Body of pancreas (tissue), 4 donors: ENCODE data around the gene SPATA16. TPM values are rescaled to one million over a fixed set of nuclear protein-coding genes. Genes with fewer than 3 reads are reported as not detected.

Experiments used
- ATAC-seq: fragments of 150-250 bp; one replicate; pipeline ENCODE4 v1.9.1; 2016
- DNase-seq, 4 donors: peaks; one replicate each; pipeline ENCODE4 v3.0.0-alpha.2; 2019
- H3K27ac ChIP-seq, 4 donors: fragments of 200-600 bp; sonication (generic); 1 replicate in 3 of 4; 2 replicates in 1 of 4; pipeline versions ENCODE4 v1.5.1 to v1.6.1; 2016 to 2019; ENCODE audit warnings: mild to moderate bottlenecking in 1 of 4, mixed read lengths in 1 of 4, moderate library complexity in 1 of 4
- H3K27me3 ChIP-seq, 2 donors: fragments of 200-600 bp; sonication (generic); one replicate each; pipeline ENCODE4 v1.6.0; 2016; ENCODE audit warnings: mild to moderate bottlenecking in 1 of 2
- H3K36me3 ChIP-seq, 2 donors: fragments of 200-600 bp; sonication (generic); replicated peaks in 1 of 2; 2 replicates each; pipeline ENCODE4 v1.5.1; 2016; ENCODE audit warnings: low read depth in 2 of 2; ENCODE audit not compliant: insufficient read depth in 1 of 2
- H3K4me1 ChIP-seq: fragments of 200-600 bp; sonication (generic); one replicate; pipeline ENCODE4 v1.6.0; 2016
- H3K4me3 ChIP-seq, 2 donors: fragments of 200-600 bp; sonication (generic); 1 replicate in 1 of 2; 2 replicates in 1 of 2; pipeline ENCODE4 v1.5.1; 2016 to 2019
- H3K9me3 ChIP-seq, 3 donors: fragments of 200-600 bp; sonication (generic); 1 replicate in 2 of 3; 2 replicates in 1 of 3; pipeline ENCODE4 v1.5.1; 2016
- CTCF ChIP-seq, 7 experiments: fragments of 450-650 bp in 4 of 7; fragments of 200-600 bp in 3 of 7; sonication (generic) in 3 of 7; IDR thresholded peaks; one replicate each; pipeline ENCODE4 v1.5.1; 2016 to 2019; ENCODE audit warnings: antibody characterized with exemption in 7 of 7
- POLR2A ChIP-seq, 3 donors: fragments of 450-650 bp; IDR thresholded peaks; one replicate each; pipeline ENCODE4 v1.6.1; 2016; ENCODE audit warnings: antibody characterized with exemption in 3 of 3, mild to moderate bottlenecking in 2 of 3
- WGBS, 2 donors: methylation state at CpG; one replicate each; pipeline ENCODE4 v1.1.5; 2017; 5-methylcytosine and 5-hydroxymethylcytosine counted together
- intact Hi-C: fragments of 100-400 bp; cut with DNase I; formaldehyde crosslinking; loops from one replicate; pipeline ENCODE4 v1.15.1; 2023
- total RNA-seq, 2 donors: library from RNA; depleted of rRNA; stranded (reverse); fragments of >200 nt; gene quantifications; one replicate each; pipeline ENCODE4 v1.1.0, GENCODE V29; 2016

Gene SPATA16
- total RNA-seq, 2 donors from 2014 or later: not detected

- no peaks in the 10 kb centered on the region for H3K27me3 ChIP-seq
- no peaks in the 10 kb centered on the region for H3K9me3 ChIP-seq
- H3K4me1 ChIP-seq: no peaks in the 10 kb centered on the region
- H3K4me3 ChIP-seq: no peak overlapping the region
- intact Hi-C loops: no loop called here
- no peak for DNase-seq
- ATAC-seq: no peak
- H3K27ac ChIP-seq: no peak overlapping the region
- TF ChIP-seq POLR2A (IDR thresholded peaks at IDR 0.05): no peak
- TF ChIP-seq CTCF (IDR thresholded peaks at IDR 0.05): no peak
- WGBS, 2 donors: 49 to 50% methylated on average over 4 of the region's 4 CpGs
- H3K36me3 ChIP-seq: no peaks in the 10 kb centered on the region
Measured at GRCh38 chr3:173109143-173109542, 31.9 kb downstream of the SPATA16 start.

- no peak for ATAC-seq
- WGBS, 2 donors: 59 to 73% methylated on average over 1 of the region's 1 CpG
- no peak overlapping the region for H3K4me3 ChIP-seq
- no peaks in the 10 kb centered on the region for H3K36me3 ChIP-seq
- H3K9me3 ChIP-seq: peaks cover 0 to 6% (median 0%) of the 10 kb centered on the region in 3 donors
- TF ChIP-seq POLR2A (IDR thresholded peaks at IDR 0.05) (no peak), CTCF (IDR thresholded peaks at IDR 0.05) (no peak)
- no peaks in the 10 kb centered on the region for H3K27me3 ChIP-seq
- intact Hi-C loops: no loop called here
- H3K4me1 ChIP-seq: no peaks in the 10 kb centered on the region
- H3K27ac ChIP-seq: no peak overlapping the region
- no peak for DNase-seq
Measured at GRCh38 chr3:173103469-173103868, 37.6 kb downstream of the SPATA16 start.

- WGBS, 2 donors: 76% methylated on average over 1 of the region's 1 CpG
- no peaks in the 10 kb centered on the region for H3K4me1 ChIP-seq
- no peaks in the 10 kb centered on the region for H3K27me3 ChIP-seq
- ATAC-seq: no peak
- no peak for TF ChIP-seq CTCF (IDR thresholded peaks at IDR 0.05)
- no peaks in the 10 kb centered on the region for H3K36me3 ChIP-seq
- no peak for DNase-seq
- H3K4me3 ChIP-seq: no peak overlapping the region
- H3K9me3 ChIP-seq: peaks cover 0 to 6% (median 0%) of the 10 kb centered on the region in 3 donors
- intact Hi-C loops: no loop called here
- no peak overlapping the region for H3K27ac ChIP-seq
Measured at GRCh38 chr3:173098959-173099358, 42.1 kb downstream of the SPATA16 start.

GRCh38 chr3:173096994-173097785 lies 43.8 kb downstream of the SPATA16 start:
- whole genome bisulfite sequencing, 2 donors: 44 to 48% methylated on average over 4 of the region's 4 CpGs
- Histone ChIP-seq H3K36me3 (no peaks in the 10 kb centered on the region), H3K27ac (no peak overlapping the region), H3K27me3 (no peaks in the 10 kb centered on the region), H3K4me1 (no peaks in the 10 kb centered on the region), H3K9me3 (no peaks in the 10 kb centered on the region), H3K4me3 (no peak overlapping the region)
- ATAC-seq: no peak
- no peak for TF ChIP-seq POLR2A (IDR thresholded peaks at IDR 0.05)
- TF ChIP-seq CTCF (IDR thresholded peaks at IDR 0.05): no peak
- intact Hi-C loops: no loop called here
- DNase-seq: no peak

GRCh38 chr3:173096140-173096539 lies 44.9 kb downstream of the SPATA16 start:
- Histone ChIP-seq H3K4me1 (no peaks in the 10 kb centered on the region), H3K4me3 (no peak overlapping the region), H3K27ac (no peak overlapping the region), H3K9me3 (no peaks in the 10 kb centered on the region), H3K36me3 (no peaks in the 10 kb centered on the region), H3K27me3 (no peaks in the 10 kb centered on the region)
- ATAC-seq (no peak), DNase-seq (no peak)
- intact Hi-C loops: no loop called here
- 60 to 73% methylated on average over 3 of the region's 3 CpGs for WGBS, 2 donors
- TF ChIP-seq POLR2A (IDR thresholded peaks at IDR 0.05): no peak
- no peak for TF ChIP-seq CTCF (IDR thresholded peaks at IDR 0.05)
